Ishikawa (cell line): ENCODE data around the gene TRAK2.

Experiments used
- CEBPB ChIP-seq: IDR thresholded peaks from 2 replicates; pipeline ENCODE4 v1.6.1; 2012
- CREB1 ChIP-seq: IDR thresholded peaks from 2 replicates; pipeline ENCODE4 v1.6.1; 2012; ENCODE audit warnings: low read depth
- EGR1 ChIP-seq: IDR thresholded peaks from 2 replicates; pipeline ENCODE4 v1.6.1; 2012
- EP300 ChIP-seq: IDR thresholded peaks from 2 replicates; pipeline ENCODE4 v1.6.1; 2012; ENCODE audit warnings: borderline replicate concordance
- FOXM1 ChIP-seq: IDR thresholded peaks from 2 replicates; pipeline ENCODE4 v1.6.1; 2012; ENCODE audit warnings: low read depth, borderline replicate concordance
- NFIC ChIP-seq: IDR thresholded peaks from 2 replicates; pipeline ENCODE4 v1.6.1; 2012
- RAD21 ChIP-seq: IDR thresholded peaks from 2 replicates; pipeline ENCODE4 v1.6.1; 2012; ENCODE audit warnings: low read depth
- TAF1 ChIP-seq: IDR thresholded peaks from 2 replicates; pipeline ENCODE4 v1.6.1; 2012; ENCODE audit warnings: low read depth, mild to moderate bottlenecking
- TCF12 ChIP-seq: IDR thresholded peaks from 2 replicates; pipeline ENCODE4 v1.6.1; 2012; ENCODE audit warnings: low read depth
- TEAD4 ChIP-seq: IDR thresholded peaks from 2 replicates; pipeline ENCODE4 v1.6.1; 2012
- YY1 ChIP-seq: IDR thresholded peaks from 2 replicates; pipeline ENCODE4 v1.6.1; 2012; ENCODE audit warnings: low read depth
- ZBTB7A ChIP-seq: IDR thresholded peaks from 2 replicates; pipeline ENCODE4 v1.6.1; 2012; ENCODE audit warnings: low read depth
- TF ChIP-seq, protein P1 (sequence below): IDR thresholded peaks from 2 replicates; pipeline ENCODE4 v1.6.1; 2012; ENCODE audit warnings: low read depth, mild to moderate bottlenecking
- TF ChIP-seq, protein P2 (sequence below): IDR thresholded peaks from 2 replicates; pipeline ENCODE4 v1.6.1; 2012
- TF ChIP-seq, protein P3 (sequence below): IDR thresholded peaks from 2 replicates; pipeline ENCODE4 v1.6.1; 2012

The TRAK2 gene

DNA sequence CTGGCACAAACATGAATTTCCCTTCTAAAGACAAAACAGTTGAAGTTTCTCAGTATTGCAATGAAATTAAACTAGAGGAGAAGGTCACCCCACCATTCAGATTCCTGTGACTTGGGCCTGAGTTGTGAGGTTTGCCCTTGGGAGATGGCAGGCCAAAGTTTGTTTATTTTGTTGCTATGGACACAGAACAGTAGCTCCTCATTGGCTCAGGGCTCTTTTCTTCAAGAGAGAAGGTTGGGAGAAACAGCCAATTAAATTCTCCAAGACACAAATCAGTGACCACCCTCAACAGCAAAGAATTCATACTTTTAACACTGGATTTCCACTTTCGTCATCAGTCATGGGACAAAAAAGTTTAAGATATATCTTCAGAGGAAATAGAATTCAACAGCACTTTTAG, 94.0 kb downstream of the TRAK2 start, which contains the start of gene FLACC1:
FLACC1 (minus strand) TSS at position 125 of the 400 bp plus-strand sequence. CDS start 5,941 bp downstream, outside the sequence.
- no peak for TF ChIP-seq EGR1
- TF ChIP-seq, protein P1, sequence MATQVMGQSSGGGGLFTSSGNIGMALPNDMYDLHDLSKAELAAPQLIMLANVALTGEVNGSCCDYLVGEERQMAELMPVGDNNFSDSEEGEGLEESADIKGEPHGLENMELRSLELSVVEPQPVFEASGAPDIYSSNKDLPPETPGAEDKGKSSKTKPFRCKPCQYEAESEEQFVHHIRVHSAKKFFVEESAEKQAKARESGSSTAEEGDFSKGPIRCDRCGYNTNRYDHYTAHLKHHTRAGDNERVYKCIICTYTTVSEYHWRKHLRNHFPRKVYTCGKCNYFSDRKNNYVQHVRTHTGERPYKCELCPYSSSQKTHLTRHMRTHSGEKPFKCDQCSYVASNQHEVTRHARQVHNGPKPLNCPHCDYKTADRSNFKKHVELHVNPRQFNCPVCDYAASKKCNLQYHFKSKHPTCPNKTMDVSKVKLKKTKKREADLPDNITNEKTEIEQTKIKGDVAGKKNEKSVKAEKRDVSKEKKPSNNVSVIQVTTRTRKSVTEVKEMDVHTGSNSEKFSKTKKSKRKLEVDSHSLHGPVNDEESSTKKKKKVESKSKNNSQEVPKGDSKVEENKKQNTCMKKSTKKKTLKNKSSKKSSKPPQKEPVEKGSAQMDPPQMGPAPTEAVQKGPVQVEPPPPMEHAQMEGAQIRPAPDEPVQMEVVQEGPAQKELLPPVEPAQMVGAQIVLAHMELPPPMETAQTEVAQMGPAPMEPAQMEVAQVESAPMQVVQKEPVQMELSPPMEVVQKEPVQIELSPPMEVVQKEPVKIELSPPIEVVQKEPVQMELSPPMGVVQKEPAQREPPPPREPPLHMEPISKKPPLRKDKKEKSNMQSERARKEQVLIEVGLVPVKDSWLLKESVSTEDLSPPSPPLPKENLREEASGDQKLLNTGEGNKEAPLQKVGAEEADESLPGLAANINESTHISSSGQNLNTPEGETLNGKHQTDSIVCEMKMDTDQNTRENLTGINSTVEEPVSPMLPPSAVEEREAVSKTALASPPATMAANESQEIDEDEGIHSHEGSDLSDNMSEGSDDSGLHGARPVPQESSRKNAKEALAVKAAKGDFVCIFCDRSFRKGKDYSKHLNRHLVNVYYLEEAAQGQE, result no peak
- TF ChIP-seq EP300, result no peak
- no peak for TF ChIP-seq YY1
- no peak for TF ChIP-seq CREB1
- TF ChIP-seq RAD21, result no peak
- no peak for TF ChIP-seq NFIC
- TF ChIP-seq TCF12, result no peak
- TF ChIP-seq, protein P2, sequence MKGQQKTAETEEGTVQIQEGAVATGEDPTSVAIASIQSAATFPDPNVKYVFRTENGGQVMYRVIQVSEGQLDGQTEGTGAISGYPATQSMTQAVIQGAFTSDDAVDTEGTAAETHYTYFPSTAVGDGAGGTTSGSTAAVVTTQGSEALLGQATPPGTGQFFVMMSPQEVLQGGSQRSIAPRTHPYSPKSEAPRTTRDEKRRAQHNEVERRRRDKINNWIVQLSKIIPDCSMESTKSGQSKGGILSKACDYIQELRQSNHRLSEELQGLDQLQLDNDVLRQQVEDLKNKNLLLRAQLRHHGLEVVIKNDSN, result no peak
- TF ChIP-seq FOXM1, result no peak
- TF ChIP-seq TAF1, result no peak

DNA sequence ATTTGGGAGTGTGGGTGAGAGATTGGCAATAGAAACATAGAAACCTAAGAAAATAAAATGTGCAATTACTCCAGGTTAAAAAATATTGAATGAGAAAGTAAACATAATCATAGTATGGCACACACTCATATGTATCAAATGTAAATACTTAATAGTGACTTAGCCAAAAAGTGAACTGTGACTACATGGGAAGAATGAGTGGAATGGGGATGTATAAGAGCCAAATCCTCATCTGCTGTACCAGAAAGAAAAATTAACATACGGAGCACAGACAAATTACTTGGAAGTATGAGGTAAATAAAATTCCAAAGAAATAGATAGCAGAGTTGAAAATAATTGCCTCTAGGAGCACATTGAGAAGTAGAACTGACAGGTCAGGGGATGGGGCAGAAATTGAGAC, 98.1 kb downstream of the TRAK2 start:
- TF ChIP-seq TCF12 (no peak), ZBTB7A (no peak), CREB1 (no peak), FOXM1 (no peak), EGR1 (no peak), CEBPB (no peak), EP300 (no peak), YY1 (no peak), TAF1 (no peak), TEAD4 (no peak), RAD21 (no peak)
- TF ChIP-seq, protein P3, sequence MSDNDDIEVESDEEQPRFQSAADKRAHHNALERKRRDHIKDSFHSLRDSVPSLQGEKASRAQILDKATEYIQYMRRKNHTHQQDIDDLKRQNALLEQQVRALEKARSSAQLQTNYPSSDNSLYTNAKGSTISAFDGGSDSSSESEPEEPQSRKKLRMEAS, result no peak
- TF ChIP-seq, protein P2, result no peak

DNA sequence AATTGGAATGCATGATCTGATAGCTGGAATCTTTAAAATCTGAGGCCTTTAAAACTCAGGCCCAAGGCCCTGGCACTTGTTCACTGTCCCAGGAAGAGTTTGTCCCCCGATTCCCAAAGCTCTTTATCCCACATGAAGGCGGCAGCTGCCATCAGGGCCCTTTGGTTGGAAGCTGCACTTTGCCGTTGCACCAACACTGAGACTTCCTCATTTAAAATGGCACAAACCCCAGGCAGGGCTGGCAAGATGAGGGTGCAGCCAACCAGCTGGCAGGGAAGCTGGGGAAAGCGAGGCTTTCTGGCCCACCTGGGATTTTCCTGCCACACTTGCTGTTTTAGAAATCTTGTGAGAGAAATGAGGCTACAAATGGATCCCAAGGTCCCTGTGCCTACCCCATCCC, 100.4 kb downstream of the TRAK2 start:
- no peak for TF ChIP-seq RAD21

DNA sequence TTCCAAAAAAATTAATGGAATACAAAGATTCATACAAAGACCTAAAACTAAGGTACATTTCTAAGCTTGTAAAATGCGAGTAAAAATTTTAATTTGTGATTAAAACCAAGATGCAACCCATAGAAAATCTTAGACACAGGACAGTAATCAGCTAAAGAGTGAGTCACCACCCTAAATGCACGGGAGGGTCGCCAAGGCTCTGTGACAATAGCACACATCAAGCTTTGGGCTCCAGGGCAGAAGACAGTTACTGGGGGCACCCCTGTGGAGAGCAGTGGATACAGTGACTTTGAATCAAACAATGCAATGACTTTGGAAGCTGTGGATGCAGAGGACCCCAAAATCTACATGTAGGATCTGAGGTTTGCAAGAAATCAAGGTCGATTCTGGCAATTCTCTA, 101.7 kb downstream of the TRAK2 start:
- TF ChIP-seq, protein P2, result no peak
- TF ChIP-seq EP300, result no peak
- TF ChIP-seq FOXM1, result no peak
- TF ChIP-seq NFIC, result no peak
- no peak for TF ChIP-seq TCF12
- TF ChIP-seq, protein P1, result no peak
- TF ChIP-seq, protein P3, result no peak
- no peak for TF ChIP-seq RAD21
- no peak for TF ChIP-seq YY1
- TF ChIP-seq ZBTB7A, result no peak
- no peak for TF ChIP-seq TAF1
- no peak for TF ChIP-seq CEBPB

DNA sequence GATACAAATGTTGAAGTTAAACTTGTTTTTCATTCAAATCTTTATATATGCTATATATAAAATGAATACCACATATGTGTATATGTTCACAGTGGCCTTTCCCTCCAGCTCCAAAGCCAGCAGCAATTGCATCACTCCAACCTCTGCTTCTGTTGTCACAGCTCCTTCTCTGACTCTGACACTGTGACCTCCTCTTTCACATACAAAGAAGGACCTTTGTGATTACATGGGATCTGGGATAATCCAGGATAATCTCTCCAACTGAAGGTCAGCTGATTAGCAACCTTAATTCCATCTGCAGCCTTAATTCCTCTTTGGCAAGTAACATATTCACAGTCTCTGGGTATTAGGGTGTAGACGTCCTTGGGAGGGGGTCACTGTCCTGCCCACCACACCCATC, 102.5 kb downstream of the TRAK2 start:
- TF ChIP-seq NFIC (no peak), ZBTB7A (no peak), EGR1 (no peak), FOXM1 (no peak), CEBPB (no peak), YY1 (no peak), EP300 (no peak), RAD21 (no peak), TEAD4 (no peak)
- TF ChIP-seq, protein P1, result no peak
- TF ChIP-seq, protein P2, result no peak
- TF ChIP-seq, protein P3, result no peak
